NCI-H345 treated with DMSO at 0.1 percent for 48 hours (cell line): ENCODE results near the gene ATOH8.

Source experiments
- DNase-seq: peaks from one replicate; lab custom pipeline; 2025; ENCODE audit not compliant: unreplicated experiment; lab: John Stamatoyannopoulos, UW

Gene ATOH8

DNA sequence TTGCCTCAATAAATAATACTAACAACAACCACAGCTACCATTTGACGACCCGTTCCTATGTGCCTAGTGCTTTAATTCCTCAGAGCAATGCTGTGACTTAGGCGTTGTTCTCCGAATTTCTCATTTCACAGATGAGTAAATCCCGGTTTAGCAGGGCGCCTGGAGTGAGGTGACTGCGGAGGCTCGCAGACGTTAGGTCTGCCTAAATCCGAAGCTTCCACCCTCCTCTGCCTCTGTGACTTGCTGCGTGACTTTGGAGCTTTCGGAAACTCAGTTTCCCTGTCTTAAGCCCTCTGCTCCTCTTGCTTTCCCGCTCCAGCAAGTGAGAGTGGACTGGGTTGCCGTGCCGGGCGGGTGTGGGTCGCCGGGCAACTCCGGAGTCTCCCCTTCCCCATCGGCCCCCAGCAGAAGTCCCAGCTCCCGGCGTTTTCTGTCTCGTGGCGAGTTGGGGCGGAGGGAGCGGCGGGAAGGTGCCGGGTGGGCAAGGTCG, 711 bp upstream of the ATOH8 start:
- no peak for DNase-seq

DNA sequence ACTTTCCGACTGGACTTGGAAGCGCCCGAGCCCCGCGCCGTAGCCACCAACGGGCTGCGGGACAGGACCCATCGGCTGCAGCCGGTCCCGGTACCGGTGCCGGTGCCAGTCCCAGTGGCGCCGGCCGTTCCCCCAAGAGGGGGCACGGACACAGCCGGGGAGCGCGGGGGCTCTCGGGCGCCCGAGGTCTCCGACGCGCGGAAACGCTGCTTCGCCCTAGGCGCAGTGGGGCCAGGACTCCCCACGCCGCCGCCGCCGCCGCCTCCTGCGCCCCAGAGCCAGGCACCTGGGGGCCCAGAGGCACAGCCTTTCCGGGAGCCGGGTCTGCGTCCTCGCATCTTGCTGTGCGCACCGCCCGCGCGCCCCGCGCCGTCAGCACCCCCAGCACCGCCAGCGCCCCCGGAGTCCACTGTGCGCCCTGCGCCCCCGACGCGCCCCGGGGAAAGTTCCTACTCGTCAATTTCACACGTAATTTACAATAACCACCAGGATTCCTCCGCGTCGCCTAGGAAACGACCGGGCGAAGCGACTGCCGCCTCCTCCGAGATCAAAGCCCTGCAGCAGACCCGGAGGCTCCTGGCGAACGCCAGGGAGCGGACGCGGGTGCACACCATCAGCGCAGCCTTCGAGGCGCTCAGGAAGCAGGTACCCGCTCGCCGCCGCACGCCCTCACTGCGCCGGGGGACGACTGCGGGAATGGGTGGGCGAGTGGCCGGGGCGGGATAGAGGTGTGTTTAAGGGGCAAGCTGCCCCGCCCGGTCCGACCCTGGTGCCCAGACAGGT, 713 bp downstream of the ATOH8 start:
- no peak for DNase-seq

DNA sequence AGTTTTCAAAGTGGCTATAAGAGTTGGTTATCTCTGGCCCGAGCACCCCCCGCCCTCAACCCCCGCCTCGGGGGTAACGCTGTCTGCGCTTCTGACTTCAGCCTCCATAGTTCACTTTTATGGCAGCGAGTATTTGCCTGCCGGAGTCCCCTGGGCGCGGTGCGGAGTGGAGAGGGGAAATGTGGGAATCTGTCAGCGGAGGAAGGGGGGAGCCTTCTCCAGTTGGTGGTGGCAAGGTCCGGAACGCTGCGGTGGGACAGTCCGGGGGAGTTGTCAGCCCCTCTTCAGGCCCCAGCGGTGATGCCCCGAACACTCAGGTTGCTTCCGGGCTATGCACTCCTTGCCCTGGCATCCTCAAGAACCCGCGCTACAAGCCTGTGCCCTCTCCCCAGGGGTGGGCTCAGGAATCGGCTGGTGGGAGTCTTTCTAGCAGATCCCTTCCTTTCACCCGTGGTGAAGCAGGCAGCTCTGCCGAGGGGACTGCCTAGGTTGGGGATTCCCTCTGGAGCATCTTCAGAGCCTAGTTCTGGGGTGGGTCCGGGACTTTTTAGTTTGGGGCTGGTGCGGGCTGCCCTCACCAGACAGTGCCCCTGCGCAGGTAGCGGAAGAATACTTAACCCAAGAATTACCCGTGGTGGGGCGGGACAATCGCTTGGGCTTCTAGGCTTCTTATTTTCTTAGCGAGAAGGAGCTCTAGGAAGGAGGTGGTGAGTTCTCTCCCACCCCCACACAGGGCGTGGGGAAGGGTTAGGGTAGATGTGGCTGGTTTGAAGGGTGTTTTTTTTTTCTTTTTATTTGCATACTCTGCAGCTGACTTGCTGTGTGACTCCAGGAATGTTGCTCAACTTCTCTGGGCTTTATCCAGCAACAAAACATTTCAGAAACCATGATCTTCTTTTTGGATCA, 1.6 kb downstream of the ATOH8 start:
- DNase-seq = no peak

DNA sequence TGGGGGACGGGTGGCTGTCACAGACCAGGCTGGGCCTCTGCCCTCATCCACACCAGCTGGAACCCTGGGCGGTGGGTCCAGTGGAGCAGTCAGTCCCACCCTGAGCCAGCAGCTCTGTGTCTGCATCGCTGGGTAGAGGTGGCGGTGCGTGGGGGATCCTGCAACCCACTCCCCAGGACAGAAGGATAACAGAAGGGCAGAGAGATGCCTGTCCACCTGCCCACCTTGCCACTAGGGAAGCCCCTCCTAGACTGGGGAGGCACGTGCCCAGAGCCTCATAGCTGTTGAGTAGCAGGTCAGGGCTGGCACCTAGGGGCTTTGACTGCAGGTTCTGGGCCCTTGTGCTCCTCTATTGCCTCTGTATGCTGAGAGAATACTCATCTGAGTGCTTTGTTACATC, 2.4 kb downstream of the ATOH8 start:
- DNase-seq = no peak

DNA sequence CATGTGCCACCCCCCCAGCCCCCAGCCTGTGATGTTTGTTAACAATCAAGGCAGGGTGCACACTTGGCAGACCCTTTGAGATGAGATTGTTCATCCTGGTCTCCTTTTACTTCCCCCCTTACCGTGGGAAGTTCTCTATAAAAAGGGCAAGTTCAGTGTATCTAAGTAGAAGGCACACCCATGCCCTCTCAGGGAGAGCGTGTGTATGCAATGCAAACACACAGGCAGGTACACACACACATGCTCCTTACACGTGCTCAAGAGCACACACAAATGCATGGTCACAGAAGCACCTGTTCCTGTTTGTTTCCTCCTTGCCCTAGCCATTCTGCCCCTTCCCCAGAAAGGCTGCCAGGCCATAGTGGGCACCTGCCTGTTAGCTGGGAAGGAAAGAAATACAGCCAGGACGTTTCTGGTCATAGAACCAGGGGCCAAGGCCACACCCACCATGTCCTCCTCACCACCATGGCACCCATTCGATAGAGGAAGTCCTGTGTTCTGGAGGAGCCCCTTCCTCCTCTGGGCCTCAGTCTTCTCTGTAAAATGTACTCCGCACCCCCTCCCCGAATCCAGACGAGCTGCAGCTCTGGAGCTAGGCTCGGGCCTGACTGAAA, 3.1 kb downstream of the ATOH8 start:
- DNase-seq = no peak

DNA sequence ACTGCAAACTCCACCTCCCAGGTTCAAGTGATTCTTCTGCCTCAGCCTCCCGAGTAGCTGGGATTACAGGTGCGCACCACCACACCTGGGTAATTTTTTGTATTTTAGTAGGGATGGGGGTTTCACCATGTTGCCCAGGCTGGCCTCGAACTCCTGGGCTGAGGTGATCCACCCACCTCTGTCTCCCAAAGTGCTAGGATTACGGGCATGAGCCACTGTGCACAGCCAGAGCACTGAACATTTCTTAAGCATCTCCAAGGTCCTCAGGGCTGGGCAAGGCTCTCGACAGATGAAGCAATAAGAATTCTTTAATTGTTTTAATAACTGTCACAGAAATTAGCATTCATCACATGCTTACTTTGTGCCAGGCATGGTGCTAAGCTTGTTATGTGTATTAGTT, 4.1 kb downstream of the ATOH8 start:
- no peak for DNase-seq

DNA sequence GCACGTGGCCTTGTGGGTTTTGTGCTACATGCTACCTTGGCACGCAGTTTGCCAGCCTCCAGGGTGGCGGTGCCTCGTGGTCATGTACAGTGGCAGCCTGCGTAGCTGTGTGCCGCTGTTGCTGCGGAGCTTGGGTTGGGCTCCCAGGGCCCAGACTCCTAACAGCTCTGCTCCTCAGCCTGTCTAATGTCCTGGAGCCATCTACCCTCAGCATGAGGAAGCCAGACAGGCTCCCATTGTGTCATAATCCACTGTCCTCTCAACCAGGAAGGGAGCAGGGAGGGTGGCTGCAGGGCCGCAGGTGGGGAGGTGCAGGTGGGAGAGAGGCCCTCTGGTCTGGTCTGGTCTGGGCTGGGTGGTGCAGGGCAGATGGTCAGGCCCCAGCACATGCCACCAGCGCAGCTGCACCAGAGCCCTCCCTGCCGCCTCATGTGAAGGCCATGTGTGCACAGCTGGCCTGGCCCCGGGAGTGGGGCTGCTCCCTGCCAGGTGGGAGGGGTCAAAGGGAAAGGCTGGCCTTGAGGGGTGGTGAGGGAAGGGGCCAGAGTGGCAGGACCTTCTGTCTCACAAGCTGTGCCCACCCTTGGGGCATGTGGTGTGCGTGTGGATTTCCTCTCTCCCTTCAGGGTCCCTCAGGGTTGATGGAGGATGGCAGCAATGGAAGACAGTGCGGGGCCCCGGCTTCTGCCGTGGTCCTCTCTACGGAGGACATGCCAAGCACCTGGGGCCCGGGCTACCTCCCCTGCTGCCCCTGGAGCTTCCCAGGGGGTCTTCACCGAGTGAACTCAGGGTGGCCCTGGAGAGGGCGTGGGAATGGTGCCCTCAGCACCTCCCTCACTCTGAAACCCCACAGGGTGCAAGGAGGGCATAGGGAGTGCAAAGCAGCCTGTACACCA, 4.8 kb downstream of the ATOH8 start:
- no peak for DNase-seq

DNA sequence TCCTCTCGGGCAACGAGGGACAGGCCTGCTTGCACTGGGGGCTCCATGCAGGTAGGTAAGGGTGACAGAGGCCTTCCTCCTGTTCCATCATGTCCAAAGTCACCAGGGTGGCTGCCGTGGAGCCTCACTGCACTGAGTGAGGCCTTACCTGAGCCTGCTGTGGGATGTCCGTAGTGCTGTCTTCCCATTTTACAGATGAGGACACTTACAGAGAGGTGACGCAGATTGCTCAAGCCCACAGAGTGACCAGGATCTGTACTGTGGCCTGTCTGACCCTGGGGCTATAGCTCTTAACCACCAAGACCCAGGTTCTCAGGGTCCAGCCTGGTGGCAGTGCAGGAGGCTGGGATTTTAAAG, 5.4 kb downstream of the ATOH8 start:
- no peak for DNase-seq

DNA sequence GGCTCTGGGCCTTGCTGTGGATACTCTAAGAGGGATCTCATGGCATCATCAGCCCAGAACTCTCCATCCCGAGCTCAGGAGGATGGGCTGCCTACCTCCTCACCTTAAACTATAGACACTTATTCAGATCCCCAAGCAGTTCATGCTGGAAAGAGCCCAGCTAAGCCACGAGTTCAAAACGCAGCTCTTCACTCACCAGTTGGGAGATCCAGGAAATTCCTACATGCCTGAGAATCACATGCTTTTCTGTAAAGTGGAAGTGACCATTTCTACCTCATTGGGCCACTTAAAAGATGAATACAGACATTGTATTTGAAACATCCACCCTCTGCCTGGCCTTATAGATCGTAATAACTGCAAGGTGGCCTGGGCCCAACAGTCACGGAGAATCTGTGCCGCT, 6.6 kb downstream of the ATOH8 start:
- no peak for DNase-seq

DNA sequence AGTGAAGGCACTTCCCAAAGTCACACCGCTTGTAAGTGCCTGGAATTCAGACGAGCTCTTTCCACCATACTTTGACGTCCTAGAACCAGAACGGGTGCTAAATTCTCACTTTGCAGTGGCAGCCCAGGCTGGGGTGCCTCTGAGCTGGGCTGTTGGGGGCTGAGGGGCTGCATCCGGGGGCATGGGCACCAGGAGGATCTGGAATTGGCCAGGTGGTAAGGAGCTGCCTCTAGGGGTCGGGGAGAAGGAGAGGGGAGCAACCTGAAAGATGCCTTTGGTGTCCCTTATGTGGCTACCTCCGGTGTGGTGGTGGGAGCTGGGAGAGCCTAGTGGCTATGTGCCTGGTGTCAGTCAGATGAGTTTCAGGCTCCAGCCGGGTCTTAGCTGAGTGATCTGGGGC, 7.1 kb downstream of the ATOH8 start:
- no peak for DNase-seq

DNA sequence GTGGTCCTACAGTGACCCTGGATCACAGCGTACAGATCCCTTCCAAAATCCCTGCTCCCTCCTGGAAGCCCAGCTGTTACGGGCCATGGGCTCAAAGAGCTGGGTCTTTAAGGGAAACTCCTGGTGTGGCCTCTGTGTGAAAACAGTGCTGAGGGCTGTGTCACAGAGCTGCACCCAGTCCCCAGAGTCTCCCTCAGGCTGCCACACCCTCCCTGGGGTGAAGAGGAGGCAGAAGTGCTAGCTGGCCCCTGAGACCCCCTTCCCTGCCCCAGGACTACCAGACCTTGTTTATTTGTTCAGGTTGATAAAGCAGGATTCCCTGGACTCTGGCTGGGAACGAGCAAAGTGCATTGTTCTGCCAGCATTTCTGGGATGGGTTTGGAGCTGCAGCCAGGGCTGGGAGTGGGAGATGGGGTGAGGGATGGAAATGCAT, 7.7 kb downstream of the ATOH8 start:
- no peak for DNase-seq

DNA sequence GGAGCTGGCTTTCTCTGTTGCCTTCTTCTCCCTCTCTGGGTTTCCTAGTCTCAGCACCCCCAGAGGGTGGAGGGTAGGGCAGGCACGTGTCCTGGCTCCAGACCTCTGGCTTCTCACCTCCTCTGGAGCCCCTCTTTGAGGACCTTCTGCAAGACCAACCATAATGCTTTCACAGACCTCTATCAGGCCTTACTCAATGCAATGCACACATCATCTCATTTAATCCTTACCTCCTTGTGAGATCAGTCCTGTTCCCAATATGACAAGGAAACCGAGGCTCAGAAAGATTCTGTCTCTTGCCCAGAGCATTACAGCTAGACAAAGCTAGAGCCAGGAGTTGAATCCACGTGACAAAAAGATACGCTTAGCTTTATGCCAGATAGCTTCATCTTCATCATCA, 8.2 kb downstream of the ATOH8 start:
- DNase-seq = no peak

DNA sequence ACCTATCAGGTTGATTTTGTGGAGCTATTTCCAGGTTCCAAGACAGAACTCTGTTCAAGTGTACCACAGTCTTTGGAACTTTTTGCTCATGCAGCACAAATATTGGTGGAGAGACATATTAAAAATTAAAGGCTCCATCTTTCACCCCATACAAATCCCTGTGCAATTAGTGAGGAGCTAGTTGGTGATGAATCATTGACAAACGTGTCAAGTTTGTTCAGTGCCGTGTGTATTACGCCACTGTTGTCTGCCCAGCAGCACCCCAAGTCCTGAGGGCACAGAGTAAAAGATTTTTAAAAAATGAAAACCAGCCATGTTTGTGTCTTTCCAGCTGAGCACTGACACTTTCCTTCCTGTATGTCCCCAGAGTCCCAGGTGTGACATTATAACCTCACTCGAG, 9.3 kb downstream of the ATOH8 start:
- DNase-seq = no peak

DNA sequence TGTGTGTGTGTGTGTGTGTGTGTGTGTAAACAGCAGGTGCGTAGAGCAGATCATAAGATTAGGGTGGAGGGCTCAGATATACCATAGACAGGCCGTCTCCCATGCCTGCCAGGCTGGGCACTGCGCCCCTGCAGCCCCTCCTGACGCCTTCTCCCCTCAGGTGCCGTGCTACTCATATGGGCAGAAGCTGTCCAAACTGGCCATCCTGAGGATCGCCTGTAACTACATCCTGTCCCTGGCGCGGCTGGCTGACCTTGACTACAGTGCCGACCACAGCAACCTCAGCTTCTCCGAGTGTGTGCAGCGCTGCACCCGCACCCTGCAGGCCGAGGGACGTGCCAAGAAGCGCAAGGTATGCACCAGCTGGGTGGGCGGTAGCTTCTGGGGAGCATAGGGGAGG, 10.0 kb downstream of the ATOH8 start:
- no peak for DNase-seq

DNA sequence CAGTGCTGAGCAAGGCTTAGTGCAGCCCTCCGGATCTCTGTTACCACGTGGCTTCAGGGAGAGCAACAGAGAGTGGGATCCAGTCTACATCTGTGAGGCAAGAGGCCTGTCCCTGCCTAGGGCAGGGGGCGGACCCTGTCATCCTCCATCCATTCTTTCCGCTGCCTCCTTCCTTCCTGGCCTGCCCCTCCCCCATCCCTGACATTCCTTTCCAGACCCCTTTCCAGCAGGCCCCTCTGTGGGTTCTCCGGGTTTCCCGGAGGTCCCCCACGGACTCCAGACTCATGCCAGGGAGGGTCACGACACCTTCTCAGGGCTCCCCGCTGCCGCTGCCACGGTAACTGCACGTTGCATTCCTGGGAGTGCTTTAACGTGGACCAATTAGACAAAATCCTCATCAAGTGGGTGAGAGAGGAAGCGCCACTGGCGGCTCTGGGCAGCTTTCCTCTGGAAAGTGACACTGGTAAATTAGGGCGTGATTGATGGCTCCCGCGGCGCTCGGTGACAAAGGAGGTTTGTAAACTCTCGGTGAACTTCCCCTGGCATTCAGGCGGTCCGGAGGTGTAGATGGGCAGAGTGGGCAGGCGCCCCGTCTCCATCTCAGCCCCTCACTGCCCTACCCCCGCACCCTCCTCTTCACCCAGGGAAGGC, 11.4 kb downstream of the ATOH8 start:
- no peak for DNase-seq

DNA sequence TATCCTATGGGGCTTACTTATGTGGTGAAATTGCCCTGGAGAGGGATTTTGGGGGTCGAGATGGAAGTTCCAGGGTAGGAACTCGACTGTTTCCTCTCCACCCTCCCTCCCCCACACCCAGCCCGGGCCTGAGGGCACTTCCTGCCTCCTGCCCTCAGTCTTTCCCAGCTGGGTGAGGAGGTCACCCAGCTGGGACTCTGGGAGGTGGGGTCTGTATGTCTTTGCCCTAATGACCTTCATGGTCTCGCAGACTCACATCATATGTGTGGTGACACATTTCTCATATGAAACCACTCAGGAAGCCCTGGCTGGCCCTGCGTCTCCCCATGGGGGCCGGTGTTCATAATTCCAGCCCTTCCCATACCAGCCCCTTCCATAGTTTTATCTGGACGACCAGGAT, 12.4 kb downstream of the ATOH8 start:
- no peak for DNase-seq

DNA sequence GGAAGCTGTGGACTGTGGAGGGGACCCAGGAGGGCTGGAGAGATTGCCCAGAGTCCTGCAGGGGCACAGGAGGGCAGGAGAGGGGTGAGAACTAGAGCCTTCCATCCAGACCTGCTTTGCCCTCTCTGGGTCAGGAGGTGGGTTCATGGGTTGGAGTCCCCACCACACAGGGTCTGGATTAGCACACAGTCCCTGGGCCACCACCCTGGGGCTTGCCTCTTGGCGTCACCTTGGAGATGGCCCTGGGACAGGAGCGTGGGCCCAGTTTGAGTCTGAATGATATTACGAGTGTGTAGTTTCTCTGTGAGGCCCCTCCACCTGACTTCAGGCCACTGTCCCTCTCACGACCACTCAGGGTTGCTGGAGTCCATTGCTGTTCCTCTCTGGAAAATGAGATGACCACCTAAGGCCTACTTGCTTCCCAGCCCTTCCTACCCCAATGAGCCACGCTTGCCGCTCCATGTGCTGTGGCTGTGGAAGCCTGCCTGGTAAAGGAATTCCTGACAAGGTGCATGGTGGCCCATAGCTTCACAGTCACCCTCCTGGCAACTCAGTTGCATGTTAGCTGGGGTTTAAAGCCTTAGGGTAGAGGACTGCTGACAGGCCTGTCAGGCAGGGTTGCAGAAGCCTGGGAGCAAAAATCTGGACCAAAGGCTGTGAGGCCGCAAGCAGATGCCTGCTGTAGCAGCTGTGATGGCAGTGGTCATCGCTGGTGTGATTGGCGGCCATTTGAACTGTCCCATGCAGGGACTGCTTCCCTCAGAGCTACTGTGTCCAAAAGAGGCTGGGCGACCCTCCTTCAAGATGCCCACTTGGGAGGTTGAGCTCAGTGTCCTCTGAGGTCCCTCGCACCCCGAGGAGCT, 14.2 kb downstream of the ATOH8 start:
- no peak for DNase-seq

DNA sequence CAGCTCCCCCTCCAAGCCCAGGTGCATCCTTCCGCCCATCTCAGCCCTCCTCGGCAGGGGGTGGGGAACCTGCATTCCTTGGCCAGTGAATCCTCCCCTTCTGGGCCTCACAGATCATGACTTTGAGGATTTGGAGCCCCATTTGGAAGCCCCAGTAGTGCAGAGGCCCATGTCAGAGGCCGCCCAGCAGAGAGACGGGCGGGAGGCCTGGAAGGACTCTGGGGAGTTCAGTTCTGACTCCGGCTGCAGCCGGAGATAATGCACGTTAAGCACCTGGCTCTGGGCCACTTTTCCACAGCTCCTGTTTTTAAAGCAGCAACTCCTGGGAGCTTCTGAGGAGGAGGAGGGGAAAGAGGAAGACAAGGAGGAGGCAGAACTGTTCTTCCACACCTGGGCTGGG, 14.9 kb downstream of the ATOH8 start:
- peak; percentile 65 for DNase-seq

DNA sequence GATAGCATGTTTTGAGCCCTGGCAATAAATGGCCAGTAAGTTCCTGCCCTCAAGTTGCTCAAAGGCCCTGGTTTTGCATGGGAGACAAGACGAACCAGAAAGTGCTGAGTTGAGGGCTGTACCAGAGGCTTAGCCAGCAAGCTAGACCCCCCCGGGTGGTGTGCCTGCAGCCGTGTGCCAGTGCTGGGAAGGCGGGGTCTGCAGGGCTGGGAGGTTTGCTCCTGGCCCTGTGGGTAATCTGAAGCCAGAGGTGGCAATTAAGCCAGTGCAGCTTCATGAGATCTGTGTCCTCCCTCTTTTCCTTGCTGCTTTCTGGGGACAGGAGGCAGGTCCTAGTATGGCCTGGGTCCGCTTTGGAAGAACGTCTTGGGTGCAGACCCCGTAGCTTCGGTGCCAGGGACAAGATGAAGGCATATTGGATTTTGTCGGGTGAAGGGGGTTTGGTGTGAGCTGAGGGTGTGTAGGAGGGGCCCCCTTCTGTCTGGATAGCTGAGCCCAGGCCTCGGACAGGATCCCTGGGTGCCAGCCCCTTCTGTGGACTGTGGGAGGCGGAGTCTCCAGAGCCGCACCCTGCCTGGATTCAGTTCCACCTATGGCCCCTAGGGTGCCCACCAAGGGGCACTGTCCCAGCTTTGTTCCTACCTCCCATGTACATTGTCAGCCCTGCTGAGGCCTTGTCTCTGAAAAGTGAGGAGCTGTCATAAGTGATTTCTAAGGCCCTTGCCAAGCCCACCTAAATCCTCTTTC, 15.6 kb downstream of the ATOH8 start:
- DNase-seq = no peak
